Endothelial cell of umbilical vein (primary cell): ENCODE measurements around the gene FRK. TPM values are rescaled to one million over a fixed set of nuclear protein-coding genes. Genes with fewer than 3 reads are reported as not detected.

ENCODE experiments used
- BruUV-seq: library from RNA; stranded (reverse); fragments of 400-500 nt; replicated peaks from 2 replicates; lab custom pipeline; 2021; lab: Mats Ljungman, UMichigan
- CTCF ChIA-PET: fragments of 300-600, 350-600 bp; sonication (Branson Sonifier 250); formaldehyde crosslinking; loops from one replicate; lab custom pipeline; 2021; ENCODE audit warnings: antibody characterized with exemption, inconsistent platforms; lab: Charles Lee
- POLR2A ChIA-PET: fragments of 300-600, 350-600 bp; sonication (Branson Sonifier 250); formaldehyde crosslinking; loops from one replicate; lab custom pipeline; 2021; ENCODE audit warnings: antibody characterized with exemption, inconsistent platforms; lab: Charles Lee
- DNase-seq: peaks from one replicate; pipeline ENCODE4 v3.0.0-alpha.2; 2011; ENCODE audit warnings: low read depth, low spot score
- FAIRE-seq: peaks from 2 replicates; lab custom pipeline; 2011; peaks lifted over from hg19 to GRCh38; lab: Jason Lieb, UNC
- H2AFZ ChIP-seq: 2 replicates; pipeline ENCODE4 v1.6.0; 2012; ENCODE audit warnings: low read depth, low read length, control low read depth, inconsistent platforms
- H3K27ac ChIP-seq: 2 replicates; pipeline ENCODE4 v1.5.1; 2011; ENCODE audit warnings: low read depth, mild to moderate bottlenecking, control low read depth, low read length, moderate library complexity; ENCODE audit not compliant: insufficient read depth
- H3K27me3 ChIP-seq, 2 experiments: 2 replicates each; pipeline versions ENCODE4 v1.6.0 to v1.6.1; 2011; ENCODE audit warnings: low read length in 2 of 2, mixed read lengths in 1 of 2; ENCODE audit not compliant: control insufficient read depth in 2 of 2, insufficient read depth in 2 of 2
- H3K36me3 ChIP-seq, 2 experiments: 2 replicates in 1 of 2; 3 replicates in 1 of 2; pipeline ENCODE4 v1.5.1; 2011; ENCODE audit warnings: low read length in 2 of 2, mild to moderate bottlenecking in 1 of 2, moderate library complexity in 1 of 2; ENCODE audit not compliant: control insufficient read depth in 2 of 2, insufficient read depth in 2 of 2; ENCODE audit errors: extremely low read depth in 1 of 2
- H3K4me1 ChIP-seq: 3 replicates; pipeline ENCODE4 v1.5.1; 2011; ENCODE audit warnings: mild to moderate bottlenecking, low read length; ENCODE audit not compliant: control insufficient read depth, insufficient read depth; ENCODE audit errors: extremely low read depth
- H3K4me2 ChIP-seq: 2 replicates; pipeline ENCODE4 v1.6.1; 2011; ENCODE audit warnings: low read length, control low read depth, mixed read lengths; ENCODE audit not compliant: insufficient read depth
- H3K4me3 ChIP-seq, 3 experiments: fragments of 200-600 bp in 1 of 3; sonication (generic), shearing (Covaris generic) in 1 of 3; replicated peaks in 1 of 3; 2 replicates each; pipeline ENCODE4 v1.5.1; 2011 to 2016; ENCODE audit warnings: control low read depth in 3 of 3, low read length in 3 of 3, mild to moderate bottlenecking in 2 of 3, inconsistent platforms in 1 of 3, low read depth in 1 of 3, moderate library complexity in 1 of 3; ENCODE audit not compliant: insufficient read depth in 1 of 3
- H3K79me2 ChIP-seq: 2 replicates; pipeline ENCODE4 v1.6.0; 2012; ENCODE audit warnings: low read length, inconsistent platforms; ENCODE audit not compliant: control insufficient read depth, insufficient read depth
- H3K9ac ChIP-seq: replicated peaks from 2 replicates; pipeline ENCODE3; 2011; ENCODE audit warnings: low read length, control low read depth; ENCODE audit not compliant: insufficient read depth; ENCODE audit errors: extremely low read depth
- H3K9me1 ChIP-seq: replicated peaks from 3 replicates; pipeline ENCODE4 v1.6.0; 2011; ENCODE audit warnings: mild to moderate bottlenecking, low read length; ENCODE audit not compliant: control insufficient read depth, insufficient read depth; ENCODE audit errors: extremely low read depth
- H3K9me3 ChIP-seq: replicated peaks from 2 replicates; pipeline ENCODE4 v1.5.1; 2012; ENCODE audit warnings: low read length, inconsistent platforms; ENCODE audit not compliant: control insufficient read depth, insufficient read depth
- H4K20me1 ChIP-seq: replicated peaks from 2 replicates; pipeline ENCODE3; 2011; ENCODE audit warnings: mild to moderate bottlenecking, low read length; ENCODE audit not compliant: control insufficient read depth, insufficient read depth; ENCODE audit errors: extremely low read depth
- CTCF ChIP-seq, 2 donors: IDR thresholded peaks; 1 replicate in 1 of 2; 2 replicates in 1 of 2; pipeline ENCODE4 v1.5.1; 2011; ENCODE audit warnings: low read length in 2 of 2, mild to moderate bottlenecking in 2 of 2, moderate library complexity in 2 of 2, control low read depth in 1 of 2, inconsistent platforms in 1 of 2, low read depth in 1 of 2; ENCODE audit not compliant: insufficient read depth in 1 of 2; ENCODE audit errors: extremely low read depth in 1 of 2
- EZH2 ChIP-seq: IDR thresholded peaks from 2 replicates; pipeline ENCODE4 v1.6.1; 2012; ENCODE audit warnings: borderline replicate concordance, low read depth, mild to moderate bottlenecking, moderate library complexity, low read length, inconsistent platforms; ENCODE audit not compliant: severe bottlenecking
- FOS ChIP-seq: IDR thresholded peaks from 2 replicates; pipeline ENCODE4 v1.6.1; 2011; ENCODE audit warnings: mild to moderate bottlenecking, low read length, moderate library complexity, borderline replicate concordance; ENCODE audit not compliant: insufficient read depth
- GATA2 ChIP-seq: IDR thresholded peaks from 2 replicates; pipeline ENCODE4 v1.7.0; 2011; ENCODE audit warnings: low read depth, mild to moderate bottlenecking, moderate library complexity, mixed read lengths, low read length; ENCODE audit not compliant: insufficient read length, insufficient read depth
- JUN ChIP-seq: IDR thresholded peaks from 2 replicates; pipeline ENCODE4 v1.6.1; 2011; ENCODE audit warnings: borderline replicate concordance, low read depth; ENCODE audit not compliant: insufficient read length, insufficient read depth
- POLR2A ChIP-seq: IDR thresholded peaks from 2 replicates; pipeline ENCODE4 v1.6.1; 2012; ENCODE audit warnings: low read depth, mild to moderate bottlenecking, control low read depth, low read length
- POLR2AphosphoS5 ChIP-seq: IDR thresholded peaks from 2 replicates; pipeline ENCODE4 v1.6.1; 2012; ENCODE audit warnings: low read depth, mild to moderate bottlenecking, control low read depth, low read length, moderate library complexity; ENCODE audit not compliant: insufficient read depth
- dilution Hi-C: fragments of 300-500 bp; cut with MboI; formaldehyde crosslinking; loops from one replicate; pipeline ENCODE4 v1.15.0; 2019; ENCODE audit warnings: low sequenced_read_pairs; ENCODE audit not compliant: extremely low pct_ligation_motif_present
- intact Hi-C: fragments of 100-400 bp; cut with micrococcal nuclease; formaldehyde crosslinking; loops from one replicate; pipeline ENCODE4 v1.10.0; 2022
- polyA plus RNA-seq, 4 experiments: library from polyadenylated mRNA; depleted of rRNA in 3 of 4; stranded (reverse) in 3 of 4; unstranded in 1 of 4; fragments of >200 nt; gene quantifications; 2 replicates each; pipeline versions ENCODE4 v1.2.1 to v1.2.3, GENCODE V29; 2011 to 2012; ENCODE audit warnings: missing spikeins in 1 of 4
- total RNA-seq: library from RNA; stranded (reverse); gene quantifications from 2 replicates; pipeline ENCODE4 v1.2.3, GENCODE V29; 2021

The FRK gene
- total and polyA plus RNA-seq, 2 donors (not counting 3 experiments of a cell fraction or from before 2014, with no cell fraction given), result 0.01 TPM; not detected in 1

GRCh38 chr6:116036075-116036773 is 24.5 kb downstream of the FRK start:
- Histone ChIP-seq H3K9me1 (no peaks in the 10 kb centered on the region), H3K79me2 (no peaks in the 10 kb centered on the region), H3K9me3 (no peaks in the 10 kb centered on the region), H3K4me2 (no peak overlapping the region), H3K27ac (no peak overlapping the region), H3K4me3 (no peak overlapping the region), H3K9ac (no peak overlapping the region), H4K20me1 (no peaks in the 10 kb centered on the region), H3K27me3 (no peaks in the 10 kb centered on the region), H2AFZ (no peak overlapping the region), H3K36me3 (no peaks in the 10 kb centered on the region), H3K4me1 (no peaks in the 10 kb centered on the region)
- FAIRE-seq (no peak), DNase-seq (peak; percentile 13)
- POLR2A ChIA-PET, result no interaction called here
- CTCF ChIA-PET, result interaction anchor here (0.9 kb wide), 1 partner anchor 25 kb away, joined by 3 read pairs; no protein-coding TSS in a partner anchor
- TF ChIP-seq FOS (no peak), JUN (no peak), POLR2A (no peak), GATA2 (no peak), POLR2AphosphoS5 (no peak), CTCF (IDR thresholded peaks at IDR 0.05; ENCODE audit: extremely low read depth in 1 of 2, insufficient read depth in 1 of 2, low read depth in 1 of 2, low read length in 2 of 2) (no peak), EZH2 (no peak)
- intact Hi-C loops, result no loop called here
- dilution Hi-C loops, result no loop called here
- BruUV-seq, result no TSS peak
